ENCODE results near the gene TUBGCP3.
"Not testable (repeated sequence)": the region's sequence is repeated elsewhere in the genome, so short reads cannot be mapped to it uniquely, and the experiment has no call there.

Gene TUBGCP3

GRCh38 chr13:112487127-112487517, 100.8 kb downstream of the TUBGCP3 start:
- in situ Hi-C loops (cut with HindIII; ENCODE audit: low sequenced_read_pairs): no loop called here
- H3K4me3 ChIP-seq (ENCODE audit: low read depth, low read length): no peak overlapping the region
- no peak for TF ChIP-seq CTCF (IDR thresholded peaks at IDR 0.05; ENCODE audit: low read depth, low read length)
- DNase-seq (ENCODE audit: low read depth, low spot score): no peak

GRCh38 chr13:112486386-112487126, 101.4 kb downstream of the TUBGCP3 start:
- no peak overlapping the region for H3K4me3 ChIP-seq (ENCODE audit: low read depth, low read length)
- DNase-seq (ENCODE audit: low read depth, low spot score): no peak
- in situ Hi-C loops (cut with HindIII; ENCODE audit: low sequenced_read_pairs): no loop called here
- no peak for TF ChIP-seq CTCF (IDR thresholded peaks at IDR 0.05; ENCODE audit: low read depth, low read length)

GRCh38 chr13:112485814-112486213, 102.1 kb downstream of the TUBGCP3 start:
- in situ Hi-C loops (cut with HindIII; ENCODE audit: low sequenced_read_pairs); H3K4me3 ChIP-seq (ENCODE audit: low read depth, low read length); DNase-seq (ENCODE audit: low read depth, low spot score): not testable (repeated sequence)

GRCh38 chr13:112483299-112483698, 104.7 kb downstream of the TUBGCP3 start:
- no peak for DNase-seq (ENCODE audit: low read depth, low spot score)
- in situ Hi-C loops (cut with HindIII; ENCODE audit: low sequenced_read_pairs): no loop called here
- no peak overlapping the region for H3K4me3 ChIP-seq (ENCODE audit: low read depth, low read length)
- TF ChIP-seq CTCF (IDR thresholded peaks at IDR 0.05; ENCODE audit: low read depth, low read length): no peak

GRCh38 chr13:112481458-112481857, 106.5 kb downstream of the TUBGCP3 start:
- H3K4me3 ChIP-seq (ENCODE audit: low read depth, low read length): no peak overlapping the region
- in situ Hi-C loops (cut with HindIII; ENCODE audit: low sequenced_read_pairs): no loop called here
- TF ChIP-seq CTCF (IDR thresholded peaks at IDR 0.05; ENCODE audit: low read depth, low read length): no peak
- DNase-seq (ENCODE audit: low read depth, low spot score): peak; percentile 1

- in situ Hi-C loops (cut with HindIII; ENCODE audit: low sequenced_read_pairs): no loop called here
- no peak for TF ChIP-seq CTCF (IDR thresholded peaks at IDR 0.05; ENCODE audit: low read depth, low read length)
Measured at GRCh38 chr13:112479389-112479788, 108.6 kb downstream of the TUBGCP3 start.

GRCh38 chr13:112477070-112477619, 110.8 kb downstream of the TUBGCP3 start:
- in situ Hi-C loops (cut with HindIII; ENCODE audit: low sequenced_read_pairs): no loop called here
- no peak for TF ChIP-seq CTCF (IDR thresholded peaks at IDR 0.05; ENCODE audit: low read depth, low read length)
- no peak overlapping the region for H3K4me3 ChIP-seq (ENCODE audit: low read depth, low read length)
- DNase-seq (ENCODE audit: low read depth, low spot score): no peak

More at GRCh38 chr13:112479389-112479788, 108.6 kb downstream of the TUBGCP3 start:
- no peak overlapping the region for H3K4me3 ChIP-seq (ENCODE audit: low read depth, low read length)
- DNase-seq (ENCODE audit: low read depth, low spot score): no peak
